Measurements from ENCODE around the gene CTCF.

The CTCF gene

DNA sequence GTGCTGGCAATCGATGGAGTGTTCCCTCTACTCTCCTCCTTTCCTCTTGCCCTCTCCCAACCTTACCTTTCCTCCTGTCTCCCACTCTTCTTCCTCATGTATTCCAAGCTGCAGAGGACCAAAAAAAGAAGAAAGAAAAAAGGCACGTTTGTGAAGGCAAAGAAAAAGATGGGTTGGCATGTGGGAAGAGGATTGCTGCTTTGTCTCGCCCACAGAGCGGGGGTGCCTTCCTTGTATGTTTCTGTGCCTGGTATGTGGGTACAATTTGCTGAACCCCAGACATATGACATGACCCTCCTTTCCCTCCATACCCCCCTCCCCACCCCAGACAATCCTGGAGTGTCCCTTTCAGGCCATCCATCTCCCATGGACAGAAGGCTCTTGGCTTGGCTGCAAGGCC is 13.1 kb upstream of the CTCF start:
- no peak for DNase-seq

DNA sequence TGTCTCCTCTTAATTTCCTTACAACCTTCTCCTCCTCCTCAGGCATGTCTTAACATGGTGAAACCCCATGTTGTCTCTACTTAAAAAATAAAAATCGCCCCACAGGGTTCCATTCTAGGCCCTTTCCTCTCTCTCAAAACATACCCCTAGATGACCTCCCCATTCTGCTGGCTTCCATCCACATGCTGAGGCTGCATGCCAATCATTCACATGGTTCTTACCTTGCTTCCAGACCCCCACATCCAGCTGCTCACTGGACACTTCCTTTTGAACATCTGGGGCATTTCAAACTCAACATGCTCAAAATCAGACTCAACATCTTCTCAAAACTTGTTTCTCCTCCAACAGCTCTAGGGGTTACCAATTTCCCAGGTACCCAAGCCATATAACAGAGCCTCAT is 12.4 kb upstream of the CTCF start:
- no peak for DNase-seq

DNA sequence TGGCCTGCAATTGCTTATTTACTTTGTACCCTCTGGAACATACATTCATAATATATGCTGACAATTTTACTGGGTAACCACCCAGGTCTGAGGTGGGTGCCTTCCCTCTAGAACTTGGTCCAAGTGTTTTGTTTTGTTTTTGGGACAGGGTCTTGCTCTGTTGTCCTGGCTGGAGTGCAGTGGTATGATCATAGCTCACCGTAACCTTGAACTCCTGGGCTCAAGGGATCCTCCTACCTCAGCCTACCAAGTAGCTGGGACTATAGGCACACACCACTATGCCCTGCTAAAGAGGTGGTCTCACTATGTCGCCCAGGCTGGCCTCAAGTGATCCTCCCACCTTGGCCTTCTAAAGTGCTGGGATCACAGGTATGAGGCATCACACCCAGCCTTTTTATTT is 11.2 kb upstream of the CTCF start:
- no peak for DNase-seq

DNA sequence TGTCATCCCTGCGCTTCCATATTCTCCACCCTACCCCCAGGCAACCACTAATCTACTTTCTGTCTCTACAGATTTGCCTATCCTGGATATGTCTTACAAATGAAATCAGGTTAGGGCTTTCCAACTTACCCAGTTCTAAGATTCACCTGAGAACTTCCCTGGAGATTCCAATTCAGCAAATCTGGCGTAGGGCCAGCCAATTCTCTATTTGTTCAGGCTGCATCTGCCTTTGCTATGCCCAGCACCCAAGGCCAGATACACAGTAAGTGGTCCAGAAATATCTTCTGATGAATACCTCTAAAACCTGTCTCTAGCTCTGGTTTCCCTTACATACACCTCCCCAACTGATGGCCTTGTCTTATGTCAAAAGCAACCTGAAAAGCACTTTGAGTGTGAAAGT is 10.4 kb upstream of the CTCF start:
- DNase-seq, result no peak

DNA sequence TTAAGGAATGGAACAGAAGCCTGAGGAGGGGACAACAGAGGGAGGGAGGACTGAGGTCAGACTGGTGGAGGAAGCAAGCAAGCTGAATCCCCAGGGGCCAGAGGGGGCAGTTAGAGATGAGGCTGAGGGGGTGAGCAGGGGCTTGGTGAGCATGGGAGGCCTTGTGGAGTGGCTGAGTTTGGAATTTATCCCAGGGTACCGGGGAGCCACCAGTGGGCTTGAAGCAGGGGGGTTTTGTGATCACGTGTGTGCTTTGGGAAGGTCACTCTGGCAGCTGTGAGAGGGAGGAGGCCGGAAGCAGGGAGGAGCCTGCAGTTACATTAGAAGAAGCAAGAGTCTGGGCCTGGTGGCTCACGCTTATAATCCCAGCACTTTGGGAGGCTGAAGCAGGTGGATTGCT is 9.8 kb upstream of the CTCF start:
- DNase-seq, result no peak

DNA sequence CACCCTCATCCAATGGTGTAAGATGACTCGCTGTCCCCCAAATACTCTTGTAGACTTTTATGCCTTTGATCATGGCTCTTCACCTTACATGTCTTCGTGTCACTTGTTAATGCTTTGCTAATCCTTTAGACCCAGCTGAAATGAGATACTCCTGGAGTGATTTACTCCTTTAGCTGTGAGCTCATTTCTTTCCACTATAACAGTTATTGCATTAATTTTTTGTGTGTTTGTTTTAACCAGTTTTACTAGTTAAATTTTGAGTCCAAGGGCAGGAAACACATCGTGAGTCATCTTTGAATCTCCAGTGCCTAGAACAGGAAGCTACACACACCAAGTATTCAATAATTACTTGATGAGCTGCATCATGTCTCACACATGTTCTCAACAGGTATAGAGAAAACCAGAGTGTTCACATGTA is 6.5 kb upstream of the CTCF start:
- no peak for DNase-seq

DNA sequence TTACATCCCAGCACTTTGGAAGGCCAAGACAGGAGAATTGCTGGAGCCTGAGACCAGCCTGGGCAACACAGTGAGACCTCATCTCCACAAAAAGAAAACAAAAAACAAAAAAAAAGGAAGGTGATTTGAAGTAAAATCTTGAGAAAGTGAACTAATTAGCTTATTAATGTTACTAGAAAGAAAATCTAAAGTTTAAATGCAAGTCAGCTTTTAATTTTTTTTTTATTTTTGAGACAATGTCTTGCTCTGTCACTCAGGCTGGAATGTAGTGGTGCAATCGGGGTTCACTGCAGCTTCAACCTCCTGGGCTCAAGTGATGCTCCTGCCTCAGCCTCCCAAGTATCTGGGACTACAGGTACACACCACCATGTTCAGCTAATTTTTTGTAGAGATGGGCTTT is 3.5 kb upstream of the CTCF start:
- DNase-seq, result no peak

DNA sequence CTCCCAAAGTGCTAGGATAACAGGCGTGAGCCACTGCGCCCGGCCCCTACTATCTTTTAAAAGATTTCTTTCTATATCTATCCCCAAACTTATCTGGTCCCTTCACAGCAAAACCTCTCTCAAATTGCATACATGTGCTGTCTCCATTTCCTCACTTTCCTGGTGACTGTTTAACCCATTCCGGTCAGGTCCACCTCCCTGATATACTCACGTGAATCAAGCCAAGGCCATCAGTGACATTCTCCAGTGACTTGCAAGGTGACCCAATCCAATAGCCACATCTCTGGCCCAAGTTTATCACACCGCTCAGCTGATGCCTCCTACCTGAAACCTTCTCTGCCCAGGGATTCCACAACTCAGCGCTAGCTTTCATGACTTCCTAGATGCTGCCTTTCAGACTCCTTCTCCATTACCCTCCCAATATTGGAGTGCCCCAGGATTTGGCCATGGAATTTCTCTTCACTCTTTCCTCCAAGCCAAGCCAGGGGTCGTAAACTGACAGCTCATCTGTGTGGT is 1.4 kb upstream of the CTCF start:
- DNase-seq, result no peak

DNA sequence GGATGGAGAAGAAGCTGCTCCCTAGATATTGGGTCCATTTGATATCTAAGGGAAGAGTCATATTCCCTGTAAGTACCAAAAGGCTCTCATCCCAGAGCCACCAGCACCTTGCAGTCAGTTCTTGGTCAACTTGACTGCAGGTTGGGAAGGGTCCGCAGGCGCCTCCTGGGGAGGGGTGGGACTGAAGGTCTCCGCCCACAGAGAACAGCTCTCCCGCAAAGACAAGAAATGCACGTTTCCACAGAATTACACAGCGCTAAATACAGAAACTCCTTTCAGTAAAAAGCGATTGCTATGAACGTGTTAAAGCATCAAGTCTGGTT is 864 bp upstream of the CTCF start:
- no peak for DNase-seq

DNA sequence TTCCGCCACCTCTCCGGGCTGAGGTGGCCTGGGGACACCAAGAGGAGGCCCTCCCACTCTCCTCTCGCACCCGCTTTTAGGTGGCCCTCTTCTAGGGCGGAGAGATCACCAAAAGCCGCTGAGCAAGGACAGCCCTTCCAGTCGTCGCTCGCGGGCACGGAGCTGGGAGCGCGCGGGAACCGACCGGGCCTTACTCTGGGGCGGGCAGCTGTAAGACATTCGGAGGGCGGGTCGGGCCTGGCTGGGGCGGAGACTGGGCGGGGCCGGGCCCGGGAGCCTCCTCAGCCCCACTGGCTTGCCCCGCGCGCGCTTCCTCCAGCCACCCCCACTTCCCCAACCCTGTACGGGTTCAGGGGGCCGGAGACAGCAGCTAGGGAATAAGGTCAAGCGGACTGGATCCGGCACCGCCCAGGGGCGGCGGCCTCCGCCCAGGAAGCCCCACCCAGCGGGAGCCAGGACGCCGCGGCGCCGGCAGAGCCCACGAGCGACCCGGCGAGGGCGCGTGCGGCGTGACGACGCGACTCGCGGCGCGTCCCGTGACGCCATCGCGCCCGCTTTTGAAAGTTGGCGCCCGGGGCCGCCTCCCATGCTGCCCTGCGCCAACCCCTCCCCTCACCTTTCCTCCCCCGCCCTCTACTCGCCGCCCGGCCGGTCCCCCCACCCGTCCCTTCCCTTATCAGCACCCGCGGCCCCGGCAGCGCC is 351 bp upstream of the CTCF start:
- DNase-seq, result peak; percentile 93

DNA sequence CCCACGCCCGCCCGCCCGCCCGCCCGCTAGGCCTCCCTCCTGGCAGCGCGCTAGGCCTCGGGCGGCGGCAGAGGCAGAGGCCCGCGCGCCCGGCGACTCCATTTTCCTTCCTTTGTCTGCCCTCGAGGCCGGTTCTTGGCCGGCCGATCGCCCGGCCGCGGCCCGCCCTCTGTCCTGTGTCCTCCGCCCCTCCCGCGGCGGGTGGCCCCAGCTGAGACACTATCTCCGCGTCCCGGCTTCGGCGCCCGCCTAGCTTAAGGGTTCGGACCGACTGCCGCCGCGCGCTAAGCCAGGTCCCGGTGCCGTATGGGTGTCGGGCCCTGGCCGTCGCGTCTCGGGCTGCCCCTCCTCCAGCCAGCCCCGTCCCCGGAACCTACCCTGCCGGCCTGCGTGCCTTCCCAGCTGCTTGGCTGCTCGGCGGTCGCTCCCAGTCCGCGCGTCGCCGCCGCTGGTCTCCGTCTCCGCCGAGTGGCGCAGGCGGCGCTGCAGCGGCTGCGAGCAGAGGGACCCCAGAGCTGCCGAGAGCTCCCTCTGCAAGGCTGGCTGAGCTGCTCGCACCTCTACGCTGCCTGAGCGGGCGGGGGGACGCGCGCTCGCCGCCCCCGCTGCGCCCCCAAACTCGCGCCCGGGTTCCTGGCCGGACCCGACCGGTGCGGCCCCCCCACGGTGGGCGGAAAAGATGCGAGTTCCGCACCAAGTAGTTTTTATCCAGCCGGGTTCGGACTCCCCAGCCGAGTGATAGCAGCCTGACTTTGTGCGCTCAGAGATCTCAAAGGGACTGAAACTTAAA is 787 bp downstream of the CTCF start:
- no peak for DNase-seq

DNA sequence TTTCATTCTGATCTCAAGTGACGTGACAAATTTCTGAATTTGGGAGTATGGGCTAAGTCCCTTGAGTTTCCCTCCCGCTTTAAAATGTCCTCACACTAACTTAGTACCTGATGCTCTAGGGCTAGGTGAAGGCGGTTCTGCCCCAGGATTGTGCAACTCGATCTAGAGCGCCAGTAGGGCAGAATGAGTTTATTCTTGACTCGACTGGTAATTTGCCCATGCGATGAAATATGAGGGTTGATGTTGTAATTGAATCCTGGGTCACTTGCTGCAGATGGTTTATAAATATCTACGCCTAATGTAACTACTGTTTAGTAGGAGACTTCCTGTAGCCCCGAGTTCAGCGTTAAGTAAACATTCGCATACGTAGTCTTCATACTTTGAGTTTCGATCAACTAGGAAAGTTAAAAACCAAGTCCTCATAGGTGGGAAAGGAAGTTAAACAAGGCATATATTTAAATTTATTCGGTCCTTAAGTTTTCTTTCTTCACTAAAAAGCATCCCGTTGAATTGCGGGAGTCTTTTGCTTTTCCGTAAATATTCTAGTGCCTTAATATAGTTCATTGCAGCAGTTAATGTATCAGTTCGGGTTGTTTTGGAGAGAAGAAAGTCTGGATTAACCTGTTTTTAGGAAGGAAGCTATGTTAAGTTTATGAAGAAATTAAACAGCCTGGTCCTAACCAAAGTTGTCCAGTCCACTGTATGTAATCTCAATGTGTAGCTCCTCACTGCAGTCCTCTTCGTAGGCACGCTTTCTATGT is 1.6 kb downstream of the CTCF start:
- DNase-seq, result no peak

DNA sequence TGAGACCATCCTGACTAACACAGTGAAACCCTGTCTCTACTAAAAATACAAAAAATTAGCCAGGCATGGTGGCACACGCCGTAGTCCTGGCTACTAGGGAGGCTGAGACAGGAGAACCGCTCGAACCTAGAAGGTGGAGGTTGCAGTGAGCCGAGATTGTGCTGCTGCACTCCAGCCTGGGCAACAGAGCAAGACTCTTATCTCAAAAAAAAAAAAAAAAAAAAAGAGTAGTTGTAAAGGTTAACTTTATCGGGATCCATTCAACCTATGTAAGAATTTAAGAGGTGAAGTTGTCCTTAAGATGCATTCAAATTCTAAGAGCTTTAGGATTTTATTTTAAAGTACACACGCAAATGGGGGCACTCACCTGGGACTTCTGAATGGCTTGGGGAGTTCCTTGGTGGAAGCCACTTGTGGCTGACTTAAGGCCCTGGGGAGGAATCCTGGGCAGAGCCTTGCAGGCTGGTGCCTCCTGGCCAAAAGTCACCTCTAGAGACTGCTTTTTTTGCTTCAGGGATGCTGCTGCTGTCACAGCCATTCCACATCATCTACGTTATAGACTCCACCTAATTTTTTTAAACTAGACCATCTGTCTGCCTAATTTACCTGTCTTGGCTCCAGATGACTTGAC is 3.3 kb downstream of the CTCF start:
- DNase-seq, result no peak

DNA sequence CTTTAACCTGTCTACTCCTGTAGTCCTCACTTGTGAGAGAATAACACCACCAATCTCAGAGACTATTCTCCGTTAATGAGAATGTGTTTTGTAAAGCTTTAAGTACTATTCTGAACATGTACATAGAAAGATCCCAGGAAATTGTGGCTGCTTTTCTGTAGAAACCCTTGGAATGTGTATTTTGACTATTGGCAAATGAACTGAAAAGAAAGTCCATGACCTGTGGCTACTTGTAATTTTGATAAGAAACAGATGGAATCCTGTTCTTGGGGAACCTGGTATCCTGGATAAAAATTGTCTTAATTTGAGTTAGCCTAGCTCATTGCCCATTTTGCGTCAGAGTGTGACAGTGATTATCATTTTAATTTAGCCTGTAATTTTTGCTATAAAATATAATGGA is 9.1 kb downstream of the CTCF start:
- DNase-seq, result no peak

DNA sequence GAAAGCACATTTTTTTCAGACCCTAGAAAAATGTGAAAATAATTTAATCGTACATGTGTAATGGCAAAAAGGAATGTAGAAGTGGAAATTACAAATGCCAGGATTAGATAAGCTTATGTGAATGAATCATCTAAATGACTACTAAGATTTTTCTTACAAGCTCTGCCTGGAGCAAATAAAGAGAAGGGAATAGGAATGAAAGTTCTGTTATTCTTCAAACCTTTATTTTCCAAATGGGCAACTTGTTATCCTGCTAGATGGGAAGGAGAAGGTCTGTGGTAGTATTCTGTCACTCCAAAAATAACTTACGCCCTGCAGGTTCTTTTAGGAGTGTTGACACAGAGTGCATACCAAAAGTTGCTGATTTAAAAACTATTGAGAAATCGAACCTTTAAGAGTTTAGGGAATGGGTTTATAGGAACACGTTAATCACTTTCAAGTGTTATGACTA is 9.7 kb downstream of the CTCF start:
- DNase-seq, result no peak

DNA sequence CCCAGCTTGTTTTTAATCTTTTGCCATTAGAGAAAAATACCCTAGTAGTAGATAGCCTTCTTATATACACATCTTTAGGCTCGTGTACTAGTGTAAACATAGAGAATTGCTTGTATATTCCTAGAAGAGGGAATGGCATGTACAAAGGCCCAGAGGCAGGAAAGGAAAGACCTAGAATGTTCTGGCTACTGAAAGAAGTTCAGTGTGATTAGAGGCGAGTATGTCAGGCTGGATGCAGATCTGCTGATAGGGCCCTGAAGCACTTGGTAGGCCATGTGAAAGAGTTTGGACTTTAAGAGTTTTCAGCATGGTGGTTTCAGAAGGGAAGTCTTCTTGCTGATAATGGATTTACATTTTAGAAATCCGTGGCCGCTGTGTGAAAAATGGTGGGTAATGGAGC is 17.4 kb downstream of the CTCF start:
- DNase-seq, result no peak

DNA sequence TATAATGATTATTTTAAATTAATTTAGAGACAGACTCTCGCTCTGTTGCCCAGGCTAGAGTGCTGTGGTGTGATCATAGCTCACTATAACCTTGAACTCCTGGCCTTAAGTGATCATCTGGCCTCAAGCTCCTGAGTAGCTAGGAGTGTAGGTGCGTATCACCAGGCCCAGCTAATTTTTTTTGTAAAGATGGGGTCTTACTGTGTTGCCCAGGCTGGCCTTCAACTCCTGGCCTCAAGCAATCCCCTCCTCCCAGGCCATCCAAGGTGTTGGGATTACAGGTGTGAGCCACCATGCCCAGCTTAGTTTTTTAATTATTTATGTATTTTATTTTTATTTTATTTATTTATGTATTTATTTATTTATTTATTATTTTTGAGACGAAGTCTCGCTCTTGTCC is 17.9 kb downstream of the CTCF start:
- no peak for DNase-seq

DNA sequence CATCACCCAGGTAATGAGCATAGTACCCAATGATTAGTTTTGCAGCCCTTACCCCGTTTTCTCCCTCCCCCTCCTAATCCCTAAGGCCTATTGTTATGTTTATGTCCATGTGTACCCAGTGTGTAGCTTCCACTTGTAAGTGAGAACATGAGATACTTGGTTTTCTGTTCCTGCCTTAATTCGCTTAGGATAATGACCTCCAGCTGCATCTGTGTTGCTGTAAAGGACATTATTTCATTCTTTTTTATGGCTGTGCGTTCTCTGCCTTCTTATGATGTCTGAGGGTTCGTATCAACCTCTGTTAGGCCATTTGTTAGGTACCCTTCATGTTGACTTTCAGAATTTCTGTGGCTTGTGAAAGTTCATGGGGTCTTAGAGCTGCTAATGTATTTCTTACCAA is 31.0 kb downstream of the CTCF start:
- no peak for DNase-seq

DNA sequence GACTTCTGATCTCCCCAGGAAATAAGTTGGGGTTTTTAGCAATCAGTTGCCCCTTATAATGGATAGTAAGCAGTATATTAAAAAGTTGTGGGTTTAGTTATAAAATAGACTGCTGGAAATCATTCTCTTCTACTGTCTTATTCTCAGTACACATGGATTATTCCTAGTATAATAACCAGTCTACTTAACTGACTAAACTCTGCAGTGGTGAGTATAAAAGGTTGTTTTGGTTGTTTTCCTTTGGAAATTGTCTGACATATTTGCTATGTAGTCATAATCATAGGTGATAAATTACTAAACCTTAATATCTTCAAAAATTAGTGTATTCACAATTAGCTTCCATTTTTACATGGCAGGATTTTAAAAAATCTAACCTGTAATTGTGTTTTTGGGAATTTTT is 31.4 kb downstream of the CTCF start:
- no peak for DNase-seq

DNA sequence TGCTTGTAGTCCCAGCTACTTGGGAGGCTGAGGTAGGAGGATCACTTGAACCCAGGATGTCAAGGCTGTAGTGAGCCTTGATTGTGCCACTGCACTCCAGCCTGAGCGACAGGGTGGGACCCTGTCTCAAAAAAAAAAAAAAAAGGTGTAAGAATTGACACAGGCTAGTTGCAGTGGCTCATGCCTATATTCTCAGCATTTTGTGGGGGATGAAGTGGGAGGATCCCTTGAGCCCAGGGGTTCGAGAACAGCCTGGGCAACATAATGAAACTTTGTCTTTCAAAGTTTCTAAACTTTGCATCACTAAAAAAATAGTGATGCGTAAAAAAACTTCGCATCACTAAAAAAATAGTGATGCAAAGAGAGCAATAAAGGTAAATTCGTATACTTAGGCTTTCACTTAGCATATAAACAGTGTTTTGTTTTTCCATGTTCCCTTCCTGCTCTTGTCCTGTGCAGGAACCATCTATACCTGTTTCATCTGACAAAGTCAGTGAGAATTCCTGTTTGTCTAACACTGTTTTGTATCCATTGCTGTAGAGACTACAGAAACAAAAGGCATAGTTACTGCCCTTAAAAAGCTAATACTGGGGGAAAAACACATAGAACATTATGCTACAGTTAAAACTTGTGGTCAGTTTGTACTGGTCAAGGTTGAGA is 32.1 kb downstream of the CTCF start:
- no peak for DNase-seq

DNA sequence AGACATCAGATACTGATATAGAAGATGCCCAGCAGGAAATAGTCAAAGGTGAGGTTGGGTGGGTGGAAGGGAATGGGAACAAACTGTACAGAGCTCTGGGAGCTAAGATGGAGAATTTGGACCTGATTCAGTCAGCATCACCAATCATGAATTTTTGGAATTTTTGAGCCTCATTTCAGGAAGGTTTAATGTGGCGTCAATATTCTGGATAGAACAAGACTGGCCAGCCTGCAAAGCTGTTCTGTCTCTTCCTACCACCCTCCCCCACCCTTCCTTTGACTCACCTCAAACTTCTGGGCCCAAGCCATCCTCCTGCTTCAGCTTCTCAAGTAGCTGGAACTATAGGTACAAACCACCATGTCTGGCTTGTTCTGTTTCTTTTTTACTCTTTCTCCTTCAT is 32.6 kb downstream of the CTCF start:
- no peak for DNase-seq

DNA sequence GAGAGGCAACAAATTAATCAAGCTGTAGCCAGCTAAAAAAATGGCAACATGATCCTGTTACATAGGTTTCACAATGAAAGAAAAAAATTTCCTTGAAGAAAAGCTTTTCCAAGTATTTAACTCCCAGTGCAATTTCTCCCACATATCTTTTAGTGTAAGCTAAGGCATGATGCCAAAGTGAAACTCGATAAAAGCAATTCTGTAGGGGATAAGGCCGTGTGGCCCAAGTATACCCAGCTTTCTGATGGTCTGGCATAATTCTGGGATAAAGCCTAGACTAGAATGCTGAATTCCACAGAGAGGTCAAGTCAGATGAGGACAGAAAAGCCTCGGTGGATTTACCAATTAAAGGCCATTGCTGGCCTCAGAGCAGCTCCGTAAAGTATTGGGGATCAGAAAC is 36.2 kb downstream of the CTCF start:
- DNase-seq, result no peak

DNA sequence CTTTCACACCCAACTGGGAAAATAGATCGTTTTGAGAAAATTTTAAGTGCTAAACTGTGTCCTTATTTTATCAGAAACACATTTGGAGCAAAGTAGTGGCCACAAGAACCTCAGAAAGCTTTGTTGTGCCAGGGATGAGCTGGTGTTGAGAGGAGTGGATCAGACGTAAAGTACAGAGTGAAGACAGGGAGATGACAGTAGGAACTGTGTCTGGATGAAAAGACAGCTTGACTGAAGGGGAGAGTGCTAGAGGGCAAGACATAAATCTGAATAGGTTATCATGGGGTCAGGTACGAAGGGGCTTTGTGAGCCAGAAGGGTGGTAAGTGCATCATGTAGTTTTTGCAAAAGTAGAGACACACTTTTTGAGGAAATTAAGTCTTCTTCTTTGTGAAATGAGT is 43.3 kb downstream of the CTCF start:
- DNase-seq, result no peak

All from NCI-H774 (cell line).